GM12801 (cell line): Measurements from ENCODE around the gene CD151.

Source experiments
- CTCF ChIP-seq: IDR thresholded peaks from one replicate; pipeline ENCODE4 v1.5.1; 2011; ENCODE audit warnings: control low read depth; ENCODE audit not compliant: insufficient read length; ENCODE audit errors: extremely low read depth

Gene CD151

GRCh38 chr11:820655-821511 lies 11.9 kb upstream of the CD151 start:
- TF ChIP-seq CTCF = no peak

- no peak for TF ChIP-seq CTCF
Measured at GRCh38 chr11:821512-822371, 11.0 kb upstream of the CD151 start.

GRCh38 chr11:823441-824291 lies 9.1 kb upstream of the CD151 start:
- no peak for TF ChIP-seq CTCF

GRCh38 chr11:824292-824880 lies 8.4 kb upstream of the CD151 start:
- no peak for TF ChIP-seq CTCF

- TF ChIP-seq CTCF = no peak
Measured at GRCh38 chr11:824942-825341, 7.8 kb upstream of the CD151 start.

GRCh38 chr11:825366-826226 lies 7.2 kb upstream of the CD151 start:
- no peak for TF ChIP-seq CTCF
